Lower leg skin (tissue), 3 donors: ENCODE results near the gene C6.

Source experiments
- CTCF ChIP-seq, 3 donors: fragments of 450-650 bp; IDR thresholded peaks; one replicate each; pipeline ENCODE4 v1.5.1; 2016; ENCODE audit warnings: antibody characterized with exemption in 3 of 3, mild to moderate bottlenecking in 3 of 3, moderate library complexity in 2 of 3
- POLR2A ChIP-seq, 2 donors: fragments of 450-650 bp; IDR thresholded peaks; one replicate each; pipeline ENCODE4 v1.6.1; 2016 to 2017; ENCODE audit warnings: antibody characterized with exemption in 2 of 2, mild to moderate bottlenecking in 1 of 2, moderate library complexity in 1 of 2

GRCh38 chr5:41148448-41148847 lies 64.9 kb downstream of the C6 start:
- TF ChIP-seq CTCF (IDR thresholded peaks at IDR 0.05) (no peak), POLR2A (IDR thresholded peaks at IDR 0.05) (no peak)
